GM12864 (cell line): ENCODE results near the gene DNER.

Experiments
- DNase-seq: peaks from one replicate; pipeline ENCODE4 v3.0.0-alpha.2; 2011; ENCODE audit warnings: low read depth
- H3K4me3 ChIP-seq: 2 replicates; pipeline ENCODE4 v1.5.1; 2011; ENCODE audit warnings: mild to moderate bottlenecking, low read depth, low read length, control low read depth
- CTCF ChIP-seq: IDR thresholded peaks from 2 replicates; pipeline ENCODE4 v1.5.1; 2011; ENCODE audit warnings: low read depth, mild to moderate bottlenecking, moderate library complexity, low read length, control low read depth, inconsistent platforms; ENCODE audit errors: missing control alignments

Gene DNER

GRCh38 chr2:229653531-229653930 lies 60.8 kb downstream of the DNER start:
- DNase-seq: no peak
- H3K4me3 ChIP-seq: no peak overlapping the region
- TF ChIP-seq CTCF: no peak

- no peak for DNase-seq
- no peak for TF ChIP-seq CTCF
- no peak overlapping the region for H3K4me3 ChIP-seq
Observed at GRCh38 chr2:229652796-229653195, 61.6 kb downstream of the DNER start.

- no peak for TF ChIP-seq CTCF
- DNase-seq: no peak
- no peak overlapping the region for H3K4me3 ChIP-seq
Observed at GRCh38 chr2:229650901-229651300, 63.5 kb downstream of the DNER start.

GRCh38 chr2:229650059-229650458 lies 64.3 kb downstream of the DNER start:
- no peak for TF ChIP-seq CTCF
- no peak overlapping the region for H3K4me3 ChIP-seq

GRCh38 chr2:229646186-229646723 lies 68.1 kb downstream of the DNER start:
- no peak for DNase-seq
- no peak for TF ChIP-seq CTCF

More at GRCh38 chr2:229650059-229650458, 64.3 kb downstream of the DNER start:
- DNase-seq: no peak

GRCh38 chr2:229642371-229642770 lies 72.0 kb downstream of the DNER start:
- no peak for DNase-seq

More at GRCh38 chr2:229646186-229646723, 68.1 kb downstream of the DNER start:
- no peak overlapping the region for H3K4me3 ChIP-seq

More at GRCh38 chr2:229642371-229642770, 72.0 kb downstream of the DNER start:
- TF ChIP-seq CTCF: no peak
- H3K4me3 ChIP-seq: no peak overlapping the region
